Measurements from ENCODE around the gene ANKRD18A. TPM values are rescaled to one million over a fixed set of nuclear protein-coding genes. Genes with fewer than 3 reads are reported as not detected.
A peak's percentile ranks its signal among the peaks of the same experiment; 100 is the strongest.

The ANKRD18A gene
- total and polyA plus RNA-seq, 7 donors = 0.03 to 1.5 TPM; not detected in 5

DNA sequence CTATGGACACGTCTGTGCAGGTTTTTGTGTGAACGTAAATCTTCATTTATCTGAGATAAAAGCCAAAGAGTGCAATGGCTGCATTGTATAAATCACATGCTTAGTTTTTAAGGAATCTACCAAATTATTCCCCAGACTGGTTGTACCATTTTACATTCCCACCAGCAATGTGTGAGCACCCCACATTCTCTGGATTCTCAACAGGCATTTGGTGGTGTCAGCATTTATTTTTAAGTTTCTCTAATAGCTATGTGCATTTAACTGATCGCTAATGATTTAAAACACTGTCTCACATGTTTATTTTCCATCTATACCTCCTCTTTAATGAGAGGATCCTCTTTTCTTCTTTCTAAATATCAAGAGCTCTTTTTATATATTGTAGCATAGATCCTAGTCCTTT, 13.9 kb upstream of the ANKRD18A start:
- WGBS, 3 donors = 65 to 74% (median 73%) methylated on average over 3 of the region's 3 CpGs
- intact Hi-C loops (cut with DNase I) = no loop called here

DNA sequence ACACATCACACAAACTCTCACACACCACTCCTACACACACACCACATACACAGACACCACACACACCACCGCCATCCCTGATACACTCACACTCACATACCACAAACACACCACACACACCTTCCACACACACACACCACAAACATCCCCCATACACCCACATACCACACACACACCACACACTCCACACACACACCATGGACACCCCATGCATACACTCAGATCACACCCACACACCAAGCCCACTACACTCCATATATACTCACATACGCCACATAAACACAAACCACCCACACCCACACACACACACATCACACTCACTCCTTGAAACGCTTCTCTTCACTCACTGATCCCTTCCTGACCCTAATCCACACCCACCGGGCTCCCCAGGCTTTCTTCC, 9.1 kb upstream of the ANKRD18A start:
- no peak for DNase-seq

More for the DNA sequence above, 13.9 kb upstream of the ANKRD18A start:
- H3K4me1 ChIP-seq = no peaks in the 10 kb centered on the region
- TF ChIP-seq, protein P1, sequence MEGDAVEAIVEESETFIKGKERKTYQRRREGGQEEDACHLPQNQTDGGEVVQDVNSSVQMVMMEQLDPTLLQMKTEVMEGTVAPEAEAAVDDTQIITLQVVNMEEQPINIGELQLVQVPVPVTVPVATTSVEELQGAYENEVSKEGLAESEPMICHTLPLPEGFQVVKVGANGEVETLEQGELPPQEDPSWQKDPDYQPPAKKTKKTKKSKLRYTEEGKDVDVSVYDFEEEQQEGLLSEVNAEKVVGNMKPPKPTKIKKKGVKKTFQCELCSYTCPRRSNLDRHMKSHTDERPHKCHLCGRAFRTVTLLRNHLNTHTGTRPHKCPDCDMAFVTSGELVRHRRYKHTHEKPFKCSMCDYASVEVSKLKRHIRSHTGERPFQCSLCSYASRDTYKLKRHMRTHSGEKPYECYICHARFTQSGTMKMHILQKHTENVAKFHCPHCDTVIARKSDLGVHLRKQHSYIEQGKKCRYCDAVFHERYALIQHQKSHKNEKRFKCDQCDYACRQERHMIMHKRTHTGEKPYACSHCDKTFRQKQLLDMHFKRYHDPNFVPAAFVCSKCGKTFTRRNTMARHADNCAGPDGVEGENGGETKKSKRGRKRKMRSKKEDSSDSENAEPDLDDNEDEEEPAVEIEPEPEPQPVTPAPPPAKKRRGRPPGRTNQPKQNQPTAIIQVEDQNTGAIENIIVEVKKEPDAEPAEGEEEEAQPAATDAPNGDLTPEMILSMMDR (IDR thresholded peaks at IDR 0.05) = no peak
- no peak for DNase-seq
- H3K27ac ChIP-seq = no peak overlapping the region
- peaks cover 0 to 3% (median 0%) of the 10 kb centered on the region in 3 donors for H3K27me3 ChIP-seq (ENCODE audit: insufficient read depth in 3 of 3, low read length in 2 of 3)
- H3K36me3 ChIP-seq (ENCODE audit: insufficient read depth in 1 of 2, low read depth in 1 of 2) = no peaks in the 10 kb centered on the region
- no peaks in the 10 kb centered on the region for H3K9me3 ChIP-seq
- no peak for ATAC-seq
- no peak overlapping the region for H3K4me3 ChIP-seq

DNA sequence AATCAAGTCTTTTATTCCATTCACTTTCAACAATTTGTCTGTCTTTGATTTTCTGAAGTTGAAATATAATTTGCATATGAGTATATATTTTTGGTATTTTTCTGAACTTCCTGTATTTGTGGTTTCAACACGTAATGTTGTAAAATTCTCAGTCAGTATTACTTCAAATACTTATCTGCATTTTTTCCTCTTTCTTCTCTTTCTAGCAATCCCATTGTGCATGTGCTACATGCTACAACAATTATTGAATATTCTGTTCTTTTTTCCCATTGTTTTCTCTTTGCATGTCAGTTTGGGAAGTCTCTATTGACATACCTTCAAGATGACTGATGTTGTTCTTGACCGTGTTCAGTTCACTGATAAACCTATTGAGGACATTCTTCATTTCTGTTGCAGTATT, 5.6 kb upstream of the ANKRD18A start:
- Histone ChIP-seq H3K27me3 (ENCODE audit: insufficient read depth in 3 of 3, low read length in 2 of 3) (peaks cover 3 to 40% (median 9%) of the 10 kb centered on the region in 3 donors), H3K36me3 (ENCODE audit: insufficient read depth in 1 of 2, low read depth in 1 of 2) (no peaks in the 10 kb centered on the region), H3K4me3 (no peak overlapping the region), H3K27ac (no peak overlapping the region), H3K9me3 (peaks cover 4% of the 10 kb centered on the region), H3K4me1 (peaks cover 7% of the 10 kb centered on the region)
- TF ChIP-seq, protein P1 (IDR thresholded peaks at IDR 0.05) = no peak
- 81 to 88% (median 87%) methylated on average over 2 of the region's 2 CpGs for WGBS, 3 donors
- no peak for DNase-seq
- no peak for ATAC-seq
- intact Hi-C loops (cut with DNase I) = no loop called here

More for the DNA sequence above, 9.1 kb upstream of the ANKRD18A start:
- H3K27me3 ChIP-seq (ENCODE audit: insufficient read depth in 3 of 3, low read length in 2 of 3) = peaks cover 0 to 6% (median 3%) of the 10 kb centered on the region in 3 donors
- TF ChIP-seq, protein P1 (IDR thresholded peaks at IDR 0.05) = no peak
- no peak overlapping the region for H3K27ac ChIP-seq
- no peaks in the 10 kb centered on the region for H3K9me3 ChIP-seq
- intact Hi-C loops (cut with DNase I) = loop anchor here in 1 of 2 donors (2.0 kb wide), 1 partner anchor 25 kb away; no protein-coding TSS in a partner anchor
- H3K36me3 ChIP-seq (ENCODE audit: insufficient read depth in 1 of 2, low read depth in 1 of 2) = no peaks in the 10 kb centered on the region
- ATAC-seq = no peak
- no peak overlapping the region for H3K4me3 ChIP-seq
- WGBS, 3 donors = 78 to 89% (median 85%) methylated on average over 4 of the region's 4 CpGs
- H3K4me1 ChIP-seq = no peaks in the 10 kb centered on the region

DNA sequence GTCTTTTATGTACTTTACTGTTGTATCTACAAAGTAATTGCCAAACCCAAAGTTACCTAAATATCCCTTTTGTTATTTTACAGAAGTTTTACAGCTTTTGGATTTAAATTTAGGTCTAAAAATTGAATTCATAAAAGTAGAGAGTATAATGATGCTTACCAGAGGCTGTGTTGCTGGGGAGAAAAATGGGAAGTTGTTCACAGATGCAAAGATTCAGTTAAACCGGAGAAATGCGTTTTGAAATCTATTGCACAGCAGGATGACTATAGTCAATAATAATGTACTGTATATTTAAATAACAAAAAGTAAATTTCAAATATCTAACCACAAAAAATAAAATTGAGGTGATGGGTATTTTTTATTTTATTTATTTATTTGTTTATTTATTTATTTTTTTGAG, 2.6 kb upstream of the ANKRD18A start:
- DNase-seq (no peak), ATAC-seq (no peak)
- intact Hi-C loops (cut with DNase I) = no loop called here
- TF ChIP-seq, protein P1 (IDR thresholded peaks at IDR 0.05) = no peak
- H3K9me3 ChIP-seq = peaks cover 4% of the 10 kb centered on the region
- H3K36me3 ChIP-seq (ENCODE audit: insufficient read depth in 1 of 2, low read depth in 1 of 2) = no peaks in the 10 kb centered on the region
- peaks cover 14% of the 10 kb centered on the region for H3K4me1 ChIP-seq
- H3K4me3 ChIP-seq = no peak overlapping the region
- 79 to 86% (median 86%) methylated on average over 2 of the region's 2 CpGs for WGBS, 3 donors
- H3K27ac ChIP-seq = no peak overlapping the region
- peaks cover 3 to 67% (median 11%) of the 10 kb centered on the region in 3 donors for H3K27me3 ChIP-seq (ENCODE audit: insufficient read depth in 3 of 3, low read length in 2 of 3)

DNA sequence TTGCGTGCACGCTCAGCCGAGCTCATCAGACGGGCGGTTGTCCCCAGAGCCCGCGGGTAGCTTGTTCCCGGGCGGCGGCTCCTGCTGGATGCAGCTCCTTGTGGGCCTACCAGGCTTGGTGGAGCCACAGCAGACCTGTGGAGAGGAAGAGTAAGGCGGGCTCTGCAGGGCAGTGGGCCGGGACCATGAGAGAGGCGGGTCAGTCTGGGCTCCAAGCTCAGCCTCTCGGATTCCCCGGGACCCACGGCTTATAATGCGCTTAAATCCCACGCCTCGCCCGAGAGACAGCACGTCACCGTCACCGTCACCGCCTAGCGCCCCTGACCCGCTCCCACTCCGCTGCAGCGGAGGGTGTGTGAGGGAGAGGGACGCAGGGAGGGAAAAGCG, 1.9 kb upstream of the ANKRD18A start:
- Histone ChIP-seq H3K9me3 (peaks cover 4% of the 10 kb centered on the region), H3K27ac (no peak overlapping the region), H3K27me3 (ENCODE audit: insufficient read depth in 3 of 3, low read length in 2 of 3) (peaks cover 3 to 71% (median 11%) of the 10 kb centered on the region in 3 donors), H3K36me3 (ENCODE audit: insufficient read depth in 1 of 2, low read depth in 1 of 2) (no peaks in the 10 kb centered on the region), H3K4me1 (peaks cover 14% of the 10 kb centered on the region), H3K4me3 (peak overlapping the region; percentile 53)
- ATAC-seq (no peak), DNase-seq (peak in 1 of 2 donors; percentile 46)
- TF ChIP-seq, protein P1 (IDR thresholded peaks at IDR 0.05) = no peak
- intact Hi-C loops (cut with DNase I) = no loop called here
- WGBS, 3 donors = 4 to 12% (median 6%) methylated on average over 30 of the region's 30 CpGs
